GM23338 (cell line): ENCODE data around the gene ZNF737. TPM values are rescaled to one million over a fixed set of nuclear protein-coding genes. Genes with fewer than 3 reads are reported as not detected.

Experiments used
- polyA plus RNA-seq: library from polyadenylated mRNA; unstranded; fragments of >200 nt; fragmentation: Nextera tagmentation; extraction: Ambion mirVana; gene quantifications from 2 replicates; pipeline ENCODE4 v1.2.1, GENCODE V29; 2016
- total RNA-seq: library from RNA; depleted of rRNA; stranded (reverse); fragments of >200 nt; shearing (Covaris generic); gene quantifications from 2 replicates; pipeline ENCODE4 v1.2.3, GENCODE V29; 2014; rRNA removed

ZNF737 gene
- total and polyA plus RNA-seq, 2 experiments from 2014 or later, result 6.9 to 22.5 TPM

Other genes starting within 250 kb of the ZNF737 start
- 36.0 and 45.7 TPM in 2 replicates for gene ZNF626, start 95.8 kb upstream of the ZNF737 start, total RNA-seq
- 18.5 and 21.8 TPM in 2 replicates for gene ZNF626, start 95.8 kb upstream of the ZNF737 start, polyA plus RNA-seq
- gene ZNF66, start 210.5 kb upstream of the ZNF737 start, total RNA-seq, result 58.8 and 67.3 TPM in 2 replicates
- gene ZNF66, start 210.5 kb upstream of the ZNF737 start, polyA plus RNA-seq, result 13.3 and 18.5 TPM in 2 replicates